NK-92 (cell line): Measurements from ENCODE around the gene MEGF9.

Experiments
- DNase-seq: peaks from one replicate; lab custom pipeline; 2025; ENCODE audit not compliant: unreplicated experiment; lab: John Stamatoyannopoulos, UW

Gene MEGF9

GRCh38 chr9:120627073-120627472 lies 87.2 kb downstream of the MEGF9 start:
- no peak for DNase-seq

GRCh38 chr9:120626512-120626911 lies 87.8 kb downstream of the MEGF9 start:
- DNase-seq, result no peak

GRCh38 chr9:120625222-120625621 lies 89.0 kb downstream of the MEGF9 start:
- DNase-seq, result no peak

- no peak for DNase-seq
These were observed 91.5 kb downstream of the MEGF9 start for GRCh38 chr9:120622790-120623189.

GRCh38 chr9:120621941-120622340 lies 92.3 kb downstream of the MEGF9 start:
- no peak for DNase-seq

- DNase-seq, result no peak
These were observed 94.3 kb downstream of the MEGF9 start for GRCh38 chr9:120619751-120620655.

- DNase-seq, result no peak
These were observed 97.0 kb downstream of the MEGF9 start for GRCh38 chr9:120616966-120617935.

GRCh38 chr9:120612218-120612617 lies 102.1 kb downstream of the MEGF9 start:
- no peak for DNase-seq

GRCh38 chr9:120611690-120612068 lies 102.6 kb downstream of the MEGF9 start:
- no peak for DNase-seq

GRCh38 chr9:120610975-120611689 lies 103.1 kb downstream of the MEGF9 start:
- no peak for DNase-seq

GRCh38 chr9:120609636-120610035 lies 104.6 kb downstream of the MEGF9 start:
- DNase-seq, result no peak

GRCh38 chr9:120608421-120608820 lies 105.8 kb downstream of the MEGF9 start:
- no peak for DNase-seq

GRCh38 chr9:120603591-120603990 lies 110.7 kb downstream of the MEGF9 start:
- DNase-seq, result no peak

- no peak for DNase-seq
These were observed 111.3 kb downstream of the MEGF9 start for GRCh38 chr9:120603010-120603409.

- DNase-seq, result no peak
These were observed 120.4 kb downstream of the MEGF9 start for GRCh38 chr9:120593955-120594277.

- no peak for DNase-seq
These were observed 120.9 kb downstream of the MEGF9 start for GRCh38 chr9:120593250-120593954.

- no peak for DNase-seq
These were observed 122.1 kb downstream of the MEGF9 start for GRCh38 chr9:120592210-120592609.

- DNase-seq, result no peak
These were observed 126.9 kb downstream of the MEGF9 start for GRCh38 chr9:120587328-120587727.

- no peak for DNase-seq
These were observed 130.3 kb downstream of the MEGF9 start for GRCh38 chr9:120583958-120584369.

- DNase-seq, result peak; percentile 48
These were observed 134.0 kb downstream of the MEGF9 start, which contains the start of gene CDK5RAP2 for GRCh38 chr9:120580051-120580896. Gene CDK5RAP2 (minus strand): TSS chr9:120580167. CDS start chr9:120579978, 189 bp downstream.
